Lower leg skin (tissue), 3 donors: Measurements from ENCODE around the gene ACTR3.

Experiments used
- POLR2A ChIP-seq, 2 donors: fragments of 450-650 bp; IDR thresholded peaks; one replicate each; pipeline ENCODE4 v1.6.1; 2016 to 2017; ENCODE audit warnings: antibody characterized with exemption in 2 of 2, mild to moderate bottlenecking in 1 of 2, moderate library complexity in 1 of 2
- TF ChIP-seq, protein P1 (sequence below), 3 donors: fragments of 450-650 bp; IDR thresholded peaks; one replicate each; pipeline ENCODE4 v1.5.1; 2016; ENCODE audit warnings: antibody characterized with exemption in 3 of 3, mild to moderate bottlenecking in 3 of 3, moderate library complexity in 2 of 3

- TF ChIP-seq, protein P1, sequence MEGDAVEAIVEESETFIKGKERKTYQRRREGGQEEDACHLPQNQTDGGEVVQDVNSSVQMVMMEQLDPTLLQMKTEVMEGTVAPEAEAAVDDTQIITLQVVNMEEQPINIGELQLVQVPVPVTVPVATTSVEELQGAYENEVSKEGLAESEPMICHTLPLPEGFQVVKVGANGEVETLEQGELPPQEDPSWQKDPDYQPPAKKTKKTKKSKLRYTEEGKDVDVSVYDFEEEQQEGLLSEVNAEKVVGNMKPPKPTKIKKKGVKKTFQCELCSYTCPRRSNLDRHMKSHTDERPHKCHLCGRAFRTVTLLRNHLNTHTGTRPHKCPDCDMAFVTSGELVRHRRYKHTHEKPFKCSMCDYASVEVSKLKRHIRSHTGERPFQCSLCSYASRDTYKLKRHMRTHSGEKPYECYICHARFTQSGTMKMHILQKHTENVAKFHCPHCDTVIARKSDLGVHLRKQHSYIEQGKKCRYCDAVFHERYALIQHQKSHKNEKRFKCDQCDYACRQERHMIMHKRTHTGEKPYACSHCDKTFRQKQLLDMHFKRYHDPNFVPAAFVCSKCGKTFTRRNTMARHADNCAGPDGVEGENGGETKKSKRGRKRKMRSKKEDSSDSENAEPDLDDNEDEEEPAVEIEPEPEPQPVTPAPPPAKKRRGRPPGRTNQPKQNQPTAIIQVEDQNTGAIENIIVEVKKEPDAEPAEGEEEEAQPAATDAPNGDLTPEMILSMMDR (IDR thresholded peaks at IDR 0.05): no peak
- no peak for TF ChIP-seq POLR2A (IDR thresholded peaks at IDR 0.05)
These were observed 2.3 kb downstream of the ACTR3 start for GRCh38 chr2:113892004-113892710.
